ENCODE results near the gene STK17A.

GRCh38 chr7:43533801-43534479 is 49.0 kb upstream of the STK17A start:
- TF ChIP-seq POLR2AphosphoS5 (IDR thresholded peaks at IDR 0.05; ENCODE audit: low read depth, low read length) (no peak), CTCF (IDR thresholded peaks at IDR 0.05) (no peak), REST (IDR thresholded peaks at IDR 0.05; ENCODE audit: insufficient read depth in 1 of 2, low read depth in 2 of 2, low read length in 1 of 2) (no peak), TCF7L2 (IDR thresholded peaks at IDR 0.05; ENCODE audit: low read depth, low read length) (no peak)
